Measurements from ENCODE around the gene ADGRL3.

GRCh38 chr4:61890321-61890720 is 690.2 kb downstream of the ADGRL3 start:
- TF ChIP-seq CTCF (IDR thresholded peaks at IDR 0.05; ENCODE audit: low read depth, low read length) (no peak), EZH2phosphoT487 (IDR thresholded peaks at IDR 0.05; ENCODE audit: low read depth) (no peak)

Data from OCI-LY3 (cell line).